GM10266 (cell line): Measurements from ENCODE around the gene BDP1.
A peak's percentile ranks its signal among the peaks of the same experiment; 100 is the strongest.
"Not testable (repeated sequence)": the region's sequence is repeated elsewhere in the genome, so short reads cannot be mapped to it uniquely, and the experiment has no call there.

Source experiments
- DNase-seq: peaks from one replicate; pipeline ENCODE4 v3.0.0; 2012; ENCODE audit errors: extremely low spot score
- TF ChIP-seq, protein P1 (sequence below): IDR thresholded peaks from 2 replicates; pipeline ENCODE4 v1.5.1; 2012; ENCODE audit warnings: mild to moderate bottlenecking, low read depth; ENCODE audit not compliant: control insufficient read depth, insufficient read depth; ENCODE audit errors: missing control alignments

The BDP1 gene

DNA sequence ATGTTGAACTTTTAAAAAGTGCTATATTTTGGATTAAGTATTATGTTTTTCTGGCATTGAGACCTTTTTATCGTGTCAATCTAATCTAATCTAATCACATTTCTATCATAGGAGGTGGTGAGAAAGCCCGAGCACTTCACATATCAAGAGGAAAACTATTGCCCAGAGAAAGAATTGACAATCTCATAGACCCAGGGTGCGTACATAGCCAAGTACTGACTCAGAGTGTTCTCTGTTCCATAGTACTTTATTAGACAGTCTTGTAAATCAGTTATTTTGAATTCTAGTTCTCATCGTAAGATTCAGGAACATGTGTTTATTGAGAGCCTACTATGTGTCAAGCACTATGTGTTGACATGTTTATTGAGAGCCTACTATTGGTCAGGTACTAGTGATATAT lies 140.7 kb downstream of the BDP1 start:
- TF ChIP-seq, protein P1, sequence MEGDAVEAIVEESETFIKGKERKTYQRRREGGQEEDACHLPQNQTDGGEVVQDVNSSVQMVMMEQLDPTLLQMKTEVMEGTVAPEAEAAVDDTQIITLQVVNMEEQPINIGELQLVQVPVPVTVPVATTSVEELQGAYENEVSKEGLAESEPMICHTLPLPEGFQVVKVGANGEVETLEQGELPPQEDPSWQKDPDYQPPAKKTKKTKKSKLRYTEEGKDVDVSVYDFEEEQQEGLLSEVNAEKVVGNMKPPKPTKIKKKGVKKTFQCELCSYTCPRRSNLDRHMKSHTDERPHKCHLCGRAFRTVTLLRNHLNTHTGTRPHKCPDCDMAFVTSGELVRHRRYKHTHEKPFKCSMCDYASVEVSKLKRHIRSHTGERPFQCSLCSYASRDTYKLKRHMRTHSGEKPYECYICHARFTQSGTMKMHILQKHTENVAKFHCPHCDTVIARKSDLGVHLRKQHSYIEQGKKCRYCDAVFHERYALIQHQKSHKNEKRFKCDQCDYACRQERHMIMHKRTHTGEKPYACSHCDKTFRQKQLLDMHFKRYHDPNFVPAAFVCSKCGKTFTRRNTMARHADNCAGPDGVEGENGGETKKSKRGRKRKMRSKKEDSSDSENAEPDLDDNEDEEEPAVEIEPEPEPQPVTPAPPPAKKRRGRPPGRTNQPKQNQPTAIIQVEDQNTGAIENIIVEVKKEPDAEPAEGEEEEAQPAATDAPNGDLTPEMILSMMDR, result no peak

DNA sequence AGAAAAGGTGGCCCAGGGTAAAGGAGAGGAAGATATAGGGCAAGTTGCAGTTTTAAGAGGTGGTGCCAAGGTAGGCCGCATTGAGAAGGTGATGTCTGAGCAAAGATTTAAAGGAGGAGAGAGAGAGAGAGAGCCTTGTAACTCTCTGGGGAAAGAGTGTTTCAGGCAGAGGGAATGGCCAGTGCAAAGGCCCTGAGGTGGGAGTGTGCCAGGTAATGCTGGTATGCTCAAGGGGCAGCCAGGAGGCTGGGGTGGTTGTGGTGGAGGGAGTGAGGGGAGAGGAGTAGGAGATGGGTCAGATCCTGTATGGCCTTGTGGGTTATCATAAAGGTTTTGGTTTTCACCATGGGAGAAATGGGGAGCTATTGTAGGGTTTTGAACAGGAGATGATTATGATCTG lies 141.6 kb downstream of the BDP1 start:
- no peak for DNase-seq
- TF ChIP-seq, protein P1, result no peak

More for the DNA sequence above, 140.7 kb downstream of the BDP1 start:
- DNase-seq, result no peak

DNA sequence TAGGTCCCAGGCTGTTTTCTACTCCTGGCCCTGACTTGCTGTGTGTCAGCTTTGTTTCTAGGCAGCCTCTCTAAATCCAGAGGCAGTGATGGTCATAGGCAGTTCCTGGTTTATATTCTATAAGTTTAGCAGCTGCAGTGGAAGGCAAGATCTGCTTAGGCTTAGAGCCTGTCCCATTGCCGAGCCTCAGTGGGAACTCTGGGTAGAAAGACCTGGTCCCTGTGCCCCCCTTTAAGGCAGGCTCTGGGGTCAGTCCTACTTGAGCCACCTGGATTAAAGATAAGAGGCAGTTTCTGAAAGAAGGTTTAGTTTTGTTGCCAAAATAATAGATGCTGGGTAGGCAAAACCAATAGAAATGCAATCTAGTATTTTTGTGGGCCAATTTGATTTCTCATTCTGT lies 145.3 kb downstream of the BDP1 start:
- DNase-seq, result no peak
- TF ChIP-seq, protein P1, result no peak

DNA sequence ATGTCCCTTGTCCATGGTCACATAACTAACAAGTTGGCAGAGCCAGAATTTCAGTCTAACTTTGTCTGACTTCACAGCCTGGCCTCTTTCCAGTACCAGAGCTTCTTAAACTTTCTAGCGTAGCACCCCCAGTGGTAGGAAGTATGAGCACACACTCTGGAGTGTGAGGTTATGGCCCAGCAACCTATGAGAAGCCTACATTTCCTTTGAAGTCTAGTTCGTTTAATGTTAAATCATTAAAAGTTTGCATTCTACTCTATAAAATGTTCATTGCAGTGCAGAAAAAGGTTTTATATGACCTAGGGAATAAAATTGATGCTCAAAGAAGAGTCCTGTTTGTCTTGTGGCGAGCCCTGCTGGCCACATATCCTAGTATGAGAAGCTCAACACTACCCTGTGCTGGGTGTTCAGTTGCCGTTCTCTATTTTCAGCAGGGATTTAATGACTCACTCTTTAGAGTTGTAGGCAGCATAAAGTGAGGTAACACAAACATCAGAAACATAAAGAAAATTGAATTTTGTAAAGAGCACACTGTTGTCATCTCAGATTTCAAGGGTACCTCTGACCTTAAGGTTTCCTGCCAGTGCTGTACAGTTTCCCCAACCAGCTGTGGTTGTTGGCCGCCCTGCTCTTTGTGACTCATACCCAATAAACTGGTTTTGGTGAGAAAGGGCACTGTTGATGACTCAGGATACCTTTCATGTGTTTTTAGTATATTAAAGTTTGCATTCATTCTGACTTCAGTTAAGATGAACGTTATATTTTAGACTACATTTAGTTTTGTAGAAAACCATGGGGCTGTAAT lies 146.0 kb downstream of the BDP1 start:
- TF ChIP-seq, protein P1, result peak; percentile 58
- peak; percentile 61 for DNase-seq

DNA sequence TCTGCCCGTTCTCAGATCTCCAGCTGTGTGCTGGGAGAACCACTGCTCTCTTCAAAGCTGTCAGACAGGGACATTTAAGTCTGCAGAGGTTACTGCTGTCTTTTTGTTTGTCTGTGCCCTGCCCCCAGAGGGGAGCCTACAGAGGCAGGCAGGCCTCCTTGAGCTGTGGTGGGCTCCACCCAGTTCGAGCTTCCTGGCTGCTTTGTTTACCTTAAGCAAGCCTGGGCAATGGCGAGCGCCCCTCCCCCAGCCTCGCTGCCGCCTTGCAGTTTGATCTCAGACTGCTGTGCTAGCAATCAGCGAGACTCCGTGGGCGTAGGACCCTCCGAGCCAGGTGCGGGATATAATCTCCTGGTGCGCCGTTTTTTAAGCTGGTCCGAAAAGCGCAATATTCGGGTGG lies 154.5 kb downstream of the BDP1 start:
- not testable (repeated sequence) for DNase-seq

DNA sequence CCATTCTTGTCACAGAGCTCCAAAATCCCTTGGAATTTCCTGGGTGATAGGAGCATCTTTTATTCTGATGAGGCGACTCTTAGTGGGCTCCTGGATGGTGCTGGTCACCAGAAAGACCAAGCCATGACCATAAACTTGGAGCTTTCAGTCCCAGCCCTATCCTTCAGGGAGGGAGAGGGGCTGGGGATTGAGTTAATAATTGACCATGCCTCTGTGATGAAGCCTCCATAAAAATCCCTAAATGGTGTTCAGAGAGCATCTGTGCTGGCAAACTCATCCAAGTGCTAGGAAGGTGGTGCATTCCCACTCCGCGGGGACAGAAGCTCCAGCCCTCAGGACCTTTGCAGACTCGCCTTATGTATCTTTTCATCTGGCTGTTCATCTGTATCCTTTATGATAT lies 160.4 kb downstream of the BDP1 start:
- TF ChIP-seq, protein P1, result no peak
- no peak for DNase-seq
